Panc1 (cell line): ENCODE data around the gene ZCCHC7.

Experiments used
- POLR2AphosphoS5 ChIP-seq: IDR thresholded peaks from 2 replicates; pipeline ENCODE4 v1.6.1; 2012; ENCODE audit warnings: mild to moderate bottlenecking, low read depth, low read length, moderate library complexity
- SIN3A ChIP-seq: IDR thresholded peaks from 2 replicates; pipeline ENCODE4 v1.6.1; 2012; ENCODE audit warnings: low read depth, mild to moderate bottlenecking, low read length, moderate library complexity, borderline replicate concordance; ENCODE audit not compliant: insufficient read depth
- TCF7L2 ChIP-seq: IDR thresholded peaks from 2 replicates; pipeline ENCODE4 v1.6.1; 2011; ENCODE audit warnings: mild to moderate bottlenecking, low read depth, low read length, inconsistent platforms
- TF ChIP-seq, protein P1 (sequence below): fragments of 450-650 bp; IDR thresholded peaks from 2 replicates; pipeline ENCODE4 v1.5.1; 2017; ENCODE audit warnings: mild to moderate bottlenecking
- TF ChIP-seq, protein P2 (sequence below), 2 experiments: IDR thresholded peaks; 2 replicates each; pipeline ENCODE4 v1.6.1; 2011 to 2012; ENCODE audit warnings: low read depth in 2 of 2, control low read depth in 1 of 2, low read length in 1 of 2, mild to moderate bottlenecking in 1 of 2, moderate library complexity in 1 of 2; ENCODE audit not compliant: insufficient read depth in 1 of 2

- no peak for TF ChIP-seq POLR2AphosphoS5
- TF ChIP-seq, protein P1, sequence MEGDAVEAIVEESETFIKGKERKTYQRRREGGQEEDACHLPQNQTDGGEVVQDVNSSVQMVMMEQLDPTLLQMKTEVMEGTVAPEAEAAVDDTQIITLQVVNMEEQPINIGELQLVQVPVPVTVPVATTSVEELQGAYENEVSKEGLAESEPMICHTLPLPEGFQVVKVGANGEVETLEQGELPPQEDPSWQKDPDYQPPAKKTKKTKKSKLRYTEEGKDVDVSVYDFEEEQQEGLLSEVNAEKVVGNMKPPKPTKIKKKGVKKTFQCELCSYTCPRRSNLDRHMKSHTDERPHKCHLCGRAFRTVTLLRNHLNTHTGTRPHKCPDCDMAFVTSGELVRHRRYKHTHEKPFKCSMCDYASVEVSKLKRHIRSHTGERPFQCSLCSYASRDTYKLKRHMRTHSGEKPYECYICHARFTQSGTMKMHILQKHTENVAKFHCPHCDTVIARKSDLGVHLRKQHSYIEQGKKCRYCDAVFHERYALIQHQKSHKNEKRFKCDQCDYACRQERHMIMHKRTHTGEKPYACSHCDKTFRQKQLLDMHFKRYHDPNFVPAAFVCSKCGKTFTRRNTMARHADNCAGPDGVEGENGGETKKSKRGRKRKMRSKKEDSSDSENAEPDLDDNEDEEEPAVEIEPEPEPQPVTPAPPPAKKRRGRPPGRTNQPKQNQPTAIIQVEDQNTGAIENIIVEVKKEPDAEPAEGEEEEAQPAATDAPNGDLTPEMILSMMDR: no peak
- TF ChIP-seq, protein P2, sequence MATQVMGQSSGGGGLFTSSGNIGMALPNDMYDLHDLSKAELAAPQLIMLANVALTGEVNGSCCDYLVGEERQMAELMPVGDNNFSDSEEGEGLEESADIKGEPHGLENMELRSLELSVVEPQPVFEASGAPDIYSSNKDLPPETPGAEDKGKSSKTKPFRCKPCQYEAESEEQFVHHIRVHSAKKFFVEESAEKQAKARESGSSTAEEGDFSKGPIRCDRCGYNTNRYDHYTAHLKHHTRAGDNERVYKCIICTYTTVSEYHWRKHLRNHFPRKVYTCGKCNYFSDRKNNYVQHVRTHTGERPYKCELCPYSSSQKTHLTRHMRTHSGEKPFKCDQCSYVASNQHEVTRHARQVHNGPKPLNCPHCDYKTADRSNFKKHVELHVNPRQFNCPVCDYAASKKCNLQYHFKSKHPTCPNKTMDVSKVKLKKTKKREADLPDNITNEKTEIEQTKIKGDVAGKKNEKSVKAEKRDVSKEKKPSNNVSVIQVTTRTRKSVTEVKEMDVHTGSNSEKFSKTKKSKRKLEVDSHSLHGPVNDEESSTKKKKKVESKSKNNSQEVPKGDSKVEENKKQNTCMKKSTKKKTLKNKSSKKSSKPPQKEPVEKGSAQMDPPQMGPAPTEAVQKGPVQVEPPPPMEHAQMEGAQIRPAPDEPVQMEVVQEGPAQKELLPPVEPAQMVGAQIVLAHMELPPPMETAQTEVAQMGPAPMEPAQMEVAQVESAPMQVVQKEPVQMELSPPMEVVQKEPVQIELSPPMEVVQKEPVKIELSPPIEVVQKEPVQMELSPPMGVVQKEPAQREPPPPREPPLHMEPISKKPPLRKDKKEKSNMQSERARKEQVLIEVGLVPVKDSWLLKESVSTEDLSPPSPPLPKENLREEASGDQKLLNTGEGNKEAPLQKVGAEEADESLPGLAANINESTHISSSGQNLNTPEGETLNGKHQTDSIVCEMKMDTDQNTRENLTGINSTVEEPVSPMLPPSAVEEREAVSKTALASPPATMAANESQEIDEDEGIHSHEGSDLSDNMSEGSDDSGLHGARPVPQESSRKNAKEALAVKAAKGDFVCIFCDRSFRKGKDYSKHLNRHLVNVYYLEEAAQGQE (IDR thresholded peaks at IDR 0.05; ENCODE audit: insufficient read depth in 1 of 2, low read depth in 2 of 2, low read length in 1 of 2): no peak
- no peak for TF ChIP-seq SIN3A
- TF ChIP-seq TCF7L2: no peak
Measured at GRCh38 chr9:37371565-37372464, 251.4 kb downstream of the ZCCHC7 start.
